ENCODE data around the gene DNAJC30.
"Not testable (repeated sequence)": the region's sequence is repeated elsewhere in the genome, so short reads cannot be mapped to it uniquely, and the experiment has no call there.

The DNAJC30 gene

DNA sequence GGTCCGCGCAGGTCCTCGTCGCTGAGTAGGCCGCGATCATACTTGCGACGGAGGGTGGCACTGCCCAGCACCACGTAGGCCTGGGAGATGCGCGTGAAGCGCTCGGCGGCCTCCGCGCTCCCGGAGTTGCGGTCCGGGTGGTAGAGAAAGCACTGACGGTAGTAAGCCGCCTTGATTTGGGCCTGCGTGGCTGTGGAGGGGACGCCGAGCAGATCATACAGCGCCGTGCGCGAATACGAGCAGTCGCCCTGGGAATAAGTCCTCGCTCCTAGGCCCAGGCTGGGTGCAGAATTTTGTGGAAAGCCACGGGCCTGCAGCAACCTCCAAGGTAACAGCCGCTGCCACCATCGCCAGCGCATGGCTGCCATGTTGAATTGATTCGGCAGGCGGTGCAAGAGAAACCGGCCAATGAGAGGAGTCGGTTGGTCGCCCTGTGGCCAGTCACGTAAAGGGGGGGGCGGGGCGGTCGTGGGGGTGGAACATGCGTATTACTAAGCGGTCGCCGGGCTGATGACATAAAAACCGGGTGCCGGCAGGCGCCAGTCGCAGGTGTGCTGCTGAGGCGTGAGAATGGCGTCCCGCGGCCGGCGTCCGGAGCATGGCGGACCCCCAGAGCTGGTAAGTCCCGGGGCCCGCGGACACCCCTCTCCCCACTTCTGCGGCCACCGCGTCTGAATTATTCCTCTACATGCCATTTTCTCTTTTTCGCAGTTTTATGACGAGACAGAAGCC is at the start of gene DNAJC30, which contains the start of gene BUD23:
TSS of gene DNAJC30 (minus strand) at position 398 of the 732 bp plus-strand sequence. CDS start at position 368, 30 bp downstream.
TSS of gene BUD23 (plus strand) at position 542 of the 732 bp plus-strand sequence. CDS start at position 571, 29 bp downstream.
- DNase-seq: peak; percentile 99

DNA sequence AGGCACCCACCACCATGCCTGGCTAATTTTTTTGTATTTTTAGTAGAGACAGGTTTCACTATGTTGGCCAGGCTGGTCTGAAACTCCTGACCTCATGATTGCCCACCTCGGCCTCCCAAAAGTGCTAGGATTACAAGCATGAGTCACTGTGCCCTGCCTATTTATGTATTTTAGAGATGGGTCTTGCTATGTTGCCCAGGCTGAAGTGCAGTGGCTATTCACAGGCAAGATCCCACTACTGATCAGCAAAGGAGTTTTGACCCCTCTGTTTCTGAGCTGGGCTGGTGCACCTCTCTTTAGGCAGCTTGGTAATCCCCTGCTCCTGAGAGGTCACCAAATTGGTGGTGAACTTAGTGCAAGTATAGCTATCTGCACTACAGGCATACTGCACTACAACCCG is 49.1 kb upstream of the DNAJC30 start:
- DNase-seq: no peak

DNA sequence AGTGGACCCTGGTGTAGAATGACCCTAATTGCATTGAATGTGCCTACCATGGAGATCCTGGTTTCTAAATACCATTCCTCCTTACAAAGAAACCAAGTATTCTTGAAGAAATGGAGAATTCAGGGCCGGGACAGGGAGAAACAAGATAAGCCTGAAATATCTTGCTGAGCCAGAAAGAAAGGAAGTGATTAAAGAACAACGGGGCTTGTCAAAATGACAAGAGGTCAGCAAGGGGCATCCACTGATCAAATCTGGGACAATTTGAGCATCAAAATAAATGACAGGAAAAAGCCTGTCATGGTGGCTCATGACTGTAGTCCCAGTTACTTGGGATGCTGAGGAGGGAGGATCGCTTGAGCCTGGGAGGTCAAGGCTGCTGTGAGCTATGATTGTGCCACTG is 47.2 kb upstream of the DNAJC30 start:
- no peak for DNase-seq

DNA sequence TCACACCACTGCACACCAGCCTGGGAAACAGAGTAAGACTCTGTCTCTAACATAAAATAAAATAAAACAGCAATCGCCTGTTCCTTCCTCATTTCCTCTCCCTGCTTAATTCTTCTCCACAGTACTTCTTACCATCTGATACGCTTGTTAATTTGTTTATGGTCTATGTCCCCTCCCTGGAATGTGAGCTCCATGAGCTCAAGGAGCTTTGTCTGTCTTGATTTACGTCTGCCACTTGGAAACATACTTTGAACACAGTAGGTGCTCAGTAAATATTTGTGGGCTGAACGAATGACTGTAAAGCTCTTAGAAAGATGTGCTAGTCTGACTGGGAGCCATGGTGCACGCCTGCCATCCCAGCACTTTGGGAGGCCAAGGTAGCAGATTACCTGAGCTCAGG is 45.3 kb upstream of the DNAJC30 start:
- DNase-seq: no peak

DNA sequence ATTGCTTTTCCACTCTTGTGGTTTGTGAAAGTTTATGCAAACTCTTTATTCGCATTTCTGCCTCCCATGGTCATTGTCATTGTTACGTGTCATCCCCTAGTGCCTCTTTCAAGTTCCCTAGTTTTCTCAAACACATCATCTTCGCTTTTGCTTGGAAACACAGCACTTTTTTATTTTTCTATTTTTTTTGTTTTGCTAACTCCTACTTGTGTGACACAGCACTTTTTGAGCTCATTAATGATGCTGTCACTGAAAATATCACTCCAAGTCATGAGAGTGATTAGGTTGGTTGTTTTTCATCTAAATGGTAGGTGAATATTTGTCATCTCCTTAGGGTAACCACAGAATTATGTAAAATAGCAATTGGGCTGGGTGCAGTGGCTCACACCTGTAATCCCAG is 44.7 kb upstream of the DNAJC30 start:
- DNase-seq: no peak

DNA sequence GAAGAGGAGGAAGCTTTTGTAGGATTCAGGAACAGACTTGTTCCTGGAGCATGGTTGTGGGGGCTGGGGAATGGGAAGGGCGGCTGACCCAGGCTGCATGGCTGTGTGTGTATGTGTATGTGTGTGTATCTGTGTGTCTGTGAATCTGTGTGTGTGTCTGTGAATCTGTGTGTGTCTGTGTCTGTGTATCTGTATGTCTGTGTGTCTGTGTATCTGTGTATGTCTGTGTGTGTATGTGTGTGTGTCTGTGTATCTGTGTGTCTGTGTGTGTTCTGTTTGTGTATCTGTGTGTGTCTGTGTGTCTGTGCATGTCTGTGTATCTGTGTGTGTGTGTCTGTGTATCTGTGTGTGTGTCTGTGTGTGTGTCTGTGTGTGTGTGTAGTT is 42.8 kb upstream of the DNAJC30 start:
- no peak for DNase-seq

DNA sequence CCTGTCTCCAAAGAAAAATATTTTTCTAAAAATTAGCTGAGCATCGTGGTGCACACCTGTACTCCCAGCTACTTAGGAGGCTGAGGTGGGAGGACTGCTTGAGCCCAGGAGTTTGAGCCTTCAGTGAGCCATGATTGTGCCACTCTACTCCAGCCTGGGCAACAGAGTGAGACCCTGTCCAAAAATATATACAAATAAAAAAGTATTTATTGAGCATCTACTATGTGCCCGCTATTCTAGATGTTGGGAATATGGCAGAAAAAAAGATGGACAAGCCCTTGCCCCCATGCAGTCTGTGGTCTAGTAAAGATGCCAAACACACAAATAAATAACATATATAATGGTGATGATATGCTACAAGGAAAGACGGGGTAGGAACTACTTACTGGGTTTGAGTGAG is 40.6 kb upstream of the DNAJC30 start:
- DNase-seq: no peak

DNA sequence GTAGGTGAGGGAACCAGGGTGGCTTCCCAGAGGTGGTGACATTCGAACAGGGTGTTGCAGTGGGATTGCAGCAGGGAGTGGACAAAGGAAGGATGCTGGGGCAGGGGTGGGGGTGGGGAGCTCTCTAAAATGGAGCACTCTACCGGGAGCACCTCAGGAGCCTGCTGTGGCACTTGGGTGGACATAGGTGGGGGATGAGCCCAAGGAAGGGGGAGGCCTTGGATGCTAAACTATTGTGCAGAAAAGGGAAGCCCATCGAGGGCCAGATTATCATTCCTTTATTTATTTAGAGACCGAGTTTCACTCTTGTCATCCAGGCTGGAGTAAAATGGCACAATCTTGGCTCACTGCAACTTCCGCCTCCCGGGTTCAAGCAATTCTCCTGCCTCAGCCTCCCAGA is 39.5 kb upstream of the DNAJC30 start:
- no peak for DNase-seq

DNA sequence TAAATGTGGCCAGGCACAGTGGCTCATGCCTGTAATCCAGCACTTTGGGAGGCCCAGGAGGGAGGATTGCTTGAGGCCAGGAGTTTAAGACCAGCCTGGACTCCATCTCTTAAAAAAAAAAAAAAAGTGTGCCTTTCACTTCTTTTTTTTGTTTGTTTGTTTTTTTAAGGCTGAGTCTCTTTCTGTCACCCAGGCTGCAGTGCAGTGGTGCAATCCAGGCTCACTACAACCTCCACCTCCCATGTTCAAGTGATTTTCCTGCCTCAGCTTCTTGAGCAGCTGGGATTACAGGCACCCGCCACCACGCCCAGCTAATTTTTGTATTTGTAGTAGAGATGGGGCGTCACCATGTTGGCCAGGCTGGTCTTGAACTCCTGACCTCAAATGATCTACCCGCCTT is 38.9 kb upstream of the DNAJC30 start:
- not testable (repeated sequence) for DNase-seq

DNA sequence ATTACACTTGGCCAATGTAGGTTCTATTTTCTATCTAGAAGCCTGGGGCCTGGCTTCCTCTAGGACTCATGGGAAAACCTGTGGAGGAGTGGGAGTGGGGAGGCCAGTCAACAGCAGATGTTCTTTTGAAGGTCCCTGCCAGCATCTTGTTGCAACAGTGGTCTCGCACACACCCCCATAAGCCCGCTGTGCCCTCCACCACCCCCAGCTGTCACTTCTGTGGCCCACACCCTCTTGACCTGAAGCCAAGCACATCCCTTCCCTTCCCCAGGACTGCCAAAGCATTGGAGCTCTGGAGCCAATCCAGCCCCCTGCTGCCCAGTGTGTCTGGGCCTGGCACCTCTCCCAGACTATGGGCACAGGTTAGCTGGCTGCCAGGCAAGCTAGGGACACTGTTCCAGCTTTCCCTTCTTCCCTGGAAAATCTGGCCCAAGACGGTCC is 38.1 kb upstream of the DNAJC30 start:
- DNase-seq: no peak

DNA sequence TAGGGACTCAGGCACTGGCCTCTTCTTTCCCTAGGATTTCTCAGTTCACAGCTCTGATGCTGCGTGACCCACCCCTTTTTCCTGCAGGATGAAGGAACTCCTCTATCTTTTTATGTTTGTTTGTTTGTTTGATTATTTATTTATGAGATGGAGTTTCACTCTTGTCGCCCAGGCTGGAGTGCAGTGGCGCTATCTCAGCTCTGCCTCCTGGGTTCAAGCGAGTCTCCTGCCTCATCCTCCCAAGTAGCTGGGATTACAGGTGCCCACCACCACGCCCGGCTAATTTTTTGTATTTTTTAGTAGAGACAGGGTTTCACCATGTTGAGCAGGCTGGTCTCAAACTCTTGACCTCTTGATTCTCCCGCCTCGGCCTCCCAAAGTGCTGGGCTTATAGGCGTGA is 37.2 kb upstream of the DNAJC30 start:
- not testable (repeated sequence) for DNase-seq

DNA sequence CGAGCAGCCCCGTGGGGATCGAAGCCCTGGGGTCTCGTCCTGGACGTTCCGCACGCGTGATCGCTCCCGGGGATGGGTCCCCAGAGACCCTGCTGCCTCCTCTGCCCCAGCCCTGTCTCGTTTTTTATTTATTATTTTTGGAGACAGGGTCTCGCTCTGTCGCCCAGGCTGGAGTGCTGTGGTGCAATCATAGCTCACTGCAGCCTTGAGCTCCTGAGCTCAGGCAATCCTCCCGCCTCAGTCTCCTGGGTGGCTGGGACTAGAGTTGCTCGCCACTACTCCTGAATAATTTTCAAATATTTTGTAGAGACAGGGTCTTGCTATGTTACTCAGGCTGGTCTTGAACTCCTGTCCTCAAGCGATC is 36.5 kb upstream of the DNAJC30 start:
- DNase-seq: no peak

DNA sequence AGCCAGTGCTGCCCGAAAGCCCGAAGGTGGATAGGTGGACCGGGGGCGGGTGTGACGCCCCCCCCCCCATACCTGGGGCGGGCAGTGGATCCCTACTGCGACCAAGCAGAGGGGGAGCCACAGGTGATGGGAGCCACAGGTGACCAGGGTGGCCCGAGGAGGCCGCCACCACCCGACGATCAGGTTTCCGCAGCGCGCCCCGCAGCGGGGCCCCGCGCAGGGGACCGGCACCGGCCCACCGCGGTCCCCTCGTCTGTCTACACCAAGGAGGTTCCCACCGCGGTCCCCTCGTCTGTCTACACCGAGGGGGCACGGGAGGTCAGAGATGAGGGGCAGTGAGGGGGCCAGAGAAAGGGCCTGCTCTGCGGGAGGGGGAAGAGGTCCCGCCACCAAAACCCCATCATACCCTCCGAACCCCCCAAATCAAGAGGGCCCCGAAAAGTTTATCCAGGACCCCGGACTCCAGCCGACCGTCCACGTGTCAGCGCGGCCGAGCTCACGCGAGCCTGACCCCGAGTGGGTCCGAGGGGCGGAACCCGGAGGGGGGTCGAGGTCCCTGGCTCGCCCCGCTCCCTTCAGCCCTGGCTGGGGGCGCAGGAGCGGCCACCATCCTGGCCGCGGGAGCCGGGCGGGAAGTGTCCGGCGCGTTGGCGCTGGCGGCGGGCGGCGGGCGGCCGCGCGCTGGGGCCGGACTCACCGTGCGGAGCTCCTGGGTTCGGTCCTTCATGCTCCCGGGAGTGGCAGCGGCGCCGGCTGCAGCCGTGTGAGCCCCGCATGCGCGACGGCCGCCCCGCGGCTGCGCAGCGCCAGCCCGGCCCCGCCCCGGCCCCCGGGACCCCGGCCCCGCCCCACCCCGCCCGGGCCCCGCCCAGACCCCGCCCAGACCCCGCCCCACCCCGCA is 35.9 kb upstream of the DNAJC30 start, which contains the start of gene STX1A:
TSS of gene STX1A (minus strand) at position 765 of the 901 bp plus-strand sequence. CDS start at position 727, 38 bp downstream.
- DNase-seq: peak; percentile 77

DNA sequence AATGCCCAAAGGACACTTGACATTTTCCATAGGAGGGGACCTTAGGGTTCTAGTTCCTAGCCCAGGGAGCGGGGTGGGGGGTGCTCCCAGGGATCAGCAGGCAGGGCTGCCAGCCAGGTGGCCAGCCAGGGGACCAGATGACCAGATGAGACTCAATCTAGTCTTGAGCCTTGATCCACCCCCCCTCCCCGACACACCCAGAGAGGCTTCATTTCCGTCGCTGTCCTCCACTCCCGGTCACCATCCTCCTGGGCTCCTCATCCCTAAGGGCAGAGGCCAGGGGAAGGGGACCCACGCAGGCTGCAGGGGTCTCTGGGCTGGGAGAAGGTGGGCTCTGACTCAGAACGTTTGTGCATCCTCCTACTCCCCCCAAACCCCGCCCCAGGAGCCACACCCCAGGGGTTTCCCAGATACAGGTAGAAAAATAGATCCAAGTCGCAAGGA is 35.2 kb upstream of the DNAJC30 start:
- DNase-seq: peak; percentile 15

DNA sequence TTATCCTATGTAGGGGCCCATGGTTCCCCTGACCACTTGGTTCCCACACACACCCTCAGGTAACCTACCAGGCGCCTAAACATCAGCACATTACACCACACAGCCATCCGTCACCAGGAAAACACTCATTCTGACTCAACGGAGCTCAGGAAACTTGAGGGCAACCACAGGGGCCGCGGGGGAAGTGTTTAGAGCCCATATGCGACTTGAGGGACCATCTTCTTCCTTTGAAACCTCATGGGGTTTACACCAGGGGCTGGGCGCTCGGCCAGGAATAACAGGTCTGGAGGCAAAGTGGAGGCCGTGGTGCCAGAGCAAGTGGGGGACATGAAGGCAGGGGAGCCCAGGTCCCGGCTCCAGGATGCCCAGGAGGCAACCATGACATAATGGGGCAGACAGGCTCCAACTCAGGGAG is 34.7 kb upstream of the DNAJC30 start:
- peak; percentile 82 for DNase-seq

DNA sequence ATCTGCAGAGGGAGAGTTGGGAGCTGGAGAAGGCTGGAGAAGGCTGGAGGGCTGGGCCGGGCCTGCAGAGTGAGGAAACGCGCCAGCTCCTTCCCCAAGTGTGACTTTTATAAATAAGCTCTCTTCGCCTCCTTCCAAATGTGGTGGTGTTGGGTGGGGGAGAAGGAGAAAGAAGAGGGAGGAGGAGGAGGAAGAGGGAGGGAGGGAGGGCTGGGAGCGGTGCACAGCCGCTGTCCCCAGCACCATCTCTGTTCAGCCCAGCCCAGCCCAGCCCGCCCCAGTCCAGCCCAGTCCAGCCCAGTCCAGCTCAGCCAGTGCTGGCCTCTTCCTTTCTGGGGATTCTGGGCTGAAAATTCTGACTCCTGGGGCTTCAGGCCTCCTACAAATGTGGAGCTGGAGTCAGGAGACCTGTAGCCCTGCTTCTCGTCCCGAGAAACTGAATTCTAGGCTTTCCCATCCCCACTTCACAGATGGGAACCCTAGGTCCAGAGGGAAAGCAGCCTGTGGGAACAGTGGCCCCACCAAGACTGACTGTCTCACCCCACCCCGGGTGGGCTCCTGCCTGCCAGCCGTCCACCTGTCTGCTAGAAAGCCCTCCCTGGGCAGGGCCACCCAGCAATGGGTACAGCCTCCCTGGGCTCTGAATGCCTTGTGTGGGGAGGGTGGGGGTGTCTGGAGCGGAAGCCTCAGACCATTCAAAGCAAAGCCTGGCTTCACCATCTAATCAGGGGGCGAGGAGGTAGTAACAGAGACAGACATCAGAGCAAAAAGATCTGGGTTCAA is 34.0 kb upstream of the DNAJC30 start:
- DNase-seq: no peak

DNA sequence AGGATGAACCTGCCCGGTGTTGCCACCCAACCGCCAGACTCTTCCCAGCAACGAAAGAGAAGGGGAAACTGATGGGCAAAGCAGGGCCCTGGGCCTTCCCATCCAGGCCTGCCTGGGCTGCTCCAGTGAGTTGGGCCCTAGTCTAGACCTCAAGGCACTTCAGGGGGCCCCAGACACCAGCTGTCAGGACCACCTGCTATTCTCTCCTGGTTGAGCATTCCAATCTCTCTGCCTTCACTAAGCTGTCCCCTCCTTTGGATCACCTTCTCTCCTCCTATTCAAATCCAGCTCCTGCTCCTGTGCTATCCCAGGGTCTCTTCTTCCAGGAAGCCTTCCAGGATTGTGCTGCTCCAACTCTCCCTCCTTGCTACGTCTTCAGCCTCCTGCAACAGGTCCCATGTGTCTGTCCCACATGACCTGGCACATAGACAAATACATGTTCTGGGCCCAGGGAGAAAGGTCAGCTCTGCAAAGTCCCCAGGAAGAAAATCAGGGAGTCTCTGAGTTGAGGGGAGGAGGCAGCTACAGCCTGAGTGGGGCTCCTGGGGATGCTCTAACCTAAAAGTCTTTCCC is 33.2 kb upstream of the DNAJC30 start:
- no peak for DNase-seq

DNA sequence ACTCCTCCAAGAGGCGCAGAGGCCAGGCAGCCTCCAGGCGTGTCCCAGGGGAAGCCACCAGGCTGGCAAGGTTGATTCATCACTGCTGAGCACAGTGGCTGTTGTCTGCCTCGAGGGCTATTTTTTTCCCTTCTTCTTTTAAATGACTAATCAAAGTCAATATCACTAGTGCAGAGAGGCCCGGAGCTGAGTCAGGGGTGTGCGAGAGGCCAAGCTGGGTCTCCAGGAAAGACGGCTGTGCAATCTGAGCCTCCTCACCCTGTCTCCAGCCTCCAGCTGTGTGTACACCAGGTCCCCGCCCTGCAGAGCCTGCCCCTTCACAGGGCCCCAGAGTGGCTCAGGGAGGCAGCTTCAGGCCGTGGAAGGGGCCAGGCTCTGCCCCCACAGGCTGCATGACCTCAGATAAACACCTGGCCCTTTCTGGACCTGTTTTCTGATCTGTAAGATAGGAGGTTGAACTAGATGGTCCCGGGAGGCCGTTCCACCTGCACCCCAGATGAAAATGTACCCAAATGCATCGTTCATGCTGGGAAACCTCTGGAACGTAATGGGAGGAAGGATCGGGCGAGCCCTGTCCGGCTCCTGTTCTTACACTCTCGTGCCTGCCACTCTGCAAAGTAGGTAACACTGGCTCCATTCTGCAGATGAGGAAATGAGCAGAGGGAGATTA is 32.5 kb upstream of the DNAJC30 start:
- peak; percentile 38 for DNase-seq

DNA sequence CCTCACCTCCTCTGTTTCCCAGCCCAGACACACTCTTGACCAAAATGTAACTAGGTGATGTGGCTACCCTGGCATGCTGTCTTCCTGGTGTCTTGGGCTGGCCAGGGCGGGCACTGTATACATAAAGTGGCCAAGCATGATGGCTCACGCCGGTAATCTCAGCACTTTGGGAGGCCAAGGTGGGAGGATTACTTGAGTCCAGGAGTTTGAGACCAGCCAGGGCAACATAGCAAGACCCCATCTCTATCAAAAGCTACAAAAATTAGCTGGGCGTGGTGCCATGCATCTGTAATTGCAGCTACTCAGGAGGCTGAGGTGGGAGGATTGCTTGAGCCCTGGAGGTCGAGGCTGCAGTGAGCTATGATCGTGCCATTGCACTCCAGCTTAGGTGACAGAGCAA is 30.1 kb upstream of the DNAJC30 start:
- DNase-seq: not testable (repeated sequence)

DNA sequence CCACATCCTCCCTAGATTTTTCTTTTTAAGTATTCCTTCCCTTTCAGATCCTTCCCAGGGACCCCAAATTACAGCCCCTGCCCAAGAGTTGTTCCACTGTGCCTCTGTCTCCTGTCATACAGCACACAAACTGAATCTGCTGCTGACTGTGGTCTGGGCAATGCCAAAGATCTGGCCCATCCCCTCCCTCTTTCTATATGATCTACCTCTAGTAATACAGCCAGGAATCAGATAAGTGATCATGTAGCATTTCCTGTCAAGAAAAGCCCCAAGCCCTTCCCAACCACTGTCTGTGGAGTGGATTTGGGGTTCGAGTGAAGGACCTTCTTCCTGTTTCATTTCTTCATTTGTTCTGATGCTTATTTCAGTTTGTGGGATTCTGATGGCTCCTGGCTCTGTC is 29.5 kb upstream of the DNAJC30 start:
- DNase-seq: no peak

DNA sequence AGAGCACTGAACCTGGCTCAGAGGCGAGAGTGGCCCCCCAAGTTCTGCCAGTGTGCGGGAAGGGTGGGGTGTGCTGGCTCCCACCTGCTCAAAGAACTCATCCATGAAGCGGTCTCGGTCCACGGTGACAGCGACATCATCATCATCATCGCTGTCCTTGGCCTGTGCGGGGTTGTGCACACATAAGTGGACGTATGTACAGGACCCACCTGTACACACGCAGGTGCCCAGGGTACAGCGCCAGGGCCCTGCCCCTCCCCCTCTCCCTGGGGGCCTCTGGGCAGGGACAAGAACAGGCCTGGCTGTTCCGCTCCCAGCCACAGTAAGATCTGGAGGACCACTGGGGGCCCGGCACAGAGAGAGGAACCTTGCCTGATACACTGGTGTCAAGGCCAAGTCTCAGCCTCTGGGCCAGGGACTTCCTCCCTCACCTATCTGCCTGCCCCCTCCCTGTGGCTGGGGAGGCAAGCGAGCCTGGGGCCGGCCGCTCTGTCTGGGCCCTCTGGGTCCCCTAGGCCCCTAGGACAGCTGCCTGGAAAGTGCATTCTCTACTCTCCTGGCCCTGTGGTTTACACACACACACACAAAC is 25.8 kb upstream of the DNAJC30 start:
- no peak for DNase-seq

Data from CD4-positive, alpha-beta T cell treated with Interleukin-6 for 4 hours (primary cell).